GM12878 (cell line): ENCODE data around the gene ANKRD17. TPM values are rescaled to one million over a fixed set of nuclear protein-coding genes. Genes with fewer than 3 reads are reported as not detected.

Experiments
- ATAC-seq: fragments of 200-7000 bp; cut with Tn5 transposase; 3 replicates; pipeline ENCODE4 v1.9.1; 2020; ENCODE audit warnings: mild to moderate bottlenecking, moderate library complexity
- BruUV-seq: library from RNA; stranded (reverse); fragments of 400-500 nt; replicated peaks from 2 replicates; lab custom pipeline; 2021; lab: Mats Ljungman, UMichigan
- CTCF ChIA-PET: fragments of 300-600 bp; sonication (Branson Sonifier 250); formaldehyde crosslinking; extraction: SDS; loops from one replicate; lab custom pipeline; 2021; ENCODE audit warnings: inconsistent platforms; lab: Yijun Ruan, JAX
- POLR2A ChIA-PET: fragments of 350-600 bp; formaldehyde crosslinking; extraction: SDS; loops from one replicate; lab custom pipeline; 2021; ENCODE audit warnings: inconsistent platforms; lab: Charles Lee
- RAD21 ChIA-PET: fragments of 300-600 bp; sonication (Branson Sonifier 250); formaldehyde crosslinking; loops from one replicate; lab custom pipeline; 2023; ENCODE audit warnings: antibody characterized with exemption; ENCODE audit not compliant: unreplicated experiment; lab: Charles Lee
- SMC1A ChIA-PET: fragments of 300-600 bp; sonication (Branson Sonifier 250); formaldehyde crosslinking; loops from one replicate; lab custom pipeline; 2023; ENCODE audit not compliant: unreplicated experiment, uncharacterized antibody; lab: Charles Lee
- DNase-seq: peaks from one replicate; pipeline ENCODE4 v3.0.0-alpha.2; 2011; ENCODE audit warnings: low read depth, low spot score
- FAIRE-seq: peaks from 3 replicates; lab custom pipeline; 2011; peaks lifted over from hg19 to GRCh38; lab: Jason Lieb, UNC
- H2AFZ ChIP-seq: 2 replicates; pipeline ENCODE4 v1.6.0; 2011; ENCODE audit warnings: low read depth, low read length, control low read depth; ENCODE audit not compliant: control insufficient read depth
- H3K27ac ChIP-seq: 2 replicates; pipeline ENCODE4 v1.5.1; 2011; ENCODE audit warnings: control low read depth; ENCODE audit not compliant: control insufficient read depth, insufficient read depth
- H3K27me3 ChIP-seq, 2 experiments: replicated peaks in 1 of 2; 2 replicates each; pipeline versions ENCODE4 v1.6.0 to v1.6.1; 2011; ENCODE audit warnings: low read length in 1 of 2; ENCODE audit not compliant: control insufficient read depth in 2 of 2, insufficient read depth in 2 of 2
- H3K36me3 ChIP-seq, 2 experiments: 2 replicates each; pipeline ENCODE4 v1.5.1; 2011; ENCODE audit warnings: low read length in 1 of 2; ENCODE audit not compliant: control insufficient read depth in 2 of 2, insufficient read depth in 2 of 2
- H3K4me1 ChIP-seq: 2 replicates; pipeline ENCODE4 v1.6.1; 2011; ENCODE audit warnings: mild to moderate bottlenecking, low read length, moderate library complexity, mixed read lengths; ENCODE audit not compliant: control insufficient read depth, insufficient read depth
- H3K4me2 ChIP-seq: 2 replicates; pipeline ENCODE4 v1.6.0; 2011; ENCODE audit warnings: control low read depth; ENCODE audit not compliant: control insufficient read depth, insufficient read depth
- H3K4me3 ChIP-seq: fragments of 200-600 bp; sonication (generic); 2 replicates; pipeline ENCODE4 v1.5.1; 2016
- H3K79me2 ChIP-seq: 2 replicates; pipeline ENCODE4 v1.6.0; 2011; ENCODE audit warnings: low read length; ENCODE audit not compliant: control insufficient read depth, insufficient read depth
- H3K9ac ChIP-seq: 2 replicates; pipeline ENCODE4 v1.8.0; 2011; ENCODE audit warnings: low read length, control low read depth, mixed read lengths; ENCODE audit not compliant: control insufficient read depth, insufficient read depth
- H3K9me3 ChIP-seq: replicated peaks from 3 replicates; pipeline ENCODE4 v1.5.1; 2011; ENCODE audit warnings: mild to moderate bottlenecking, low read length; ENCODE audit not compliant: control insufficient read depth, insufficient read depth
- H4K20me1 ChIP-seq: 2 replicates; pipeline ENCODE4 v1.6.0; 2011; ENCODE audit not compliant: control insufficient read depth, insufficient read depth
- CREB1 ChIP-seq: IDR thresholded peaks from 2 replicates; pipeline ENCODE4 v1.6.1; 2012; ENCODE audit warnings: low read depth, mild to moderate bottlenecking, inconsistent platforms
- CREM ChIP-seq: IDR thresholded peaks from 2 replicates; pipeline ENCODE4 v1.6.1; 2014; ENCODE audit warnings: antibody characterized with exemption, low read depth
- RAD51 ChIP-seq: fragments of 450-650 bp; IDR thresholded peaks from 2 replicates; pipeline ENCODE4 v1.6.1; 2016; ENCODE audit warnings: moderate library complexity, mild to moderate bottlenecking, inconsistent platforms
- SMARCA5 ChIP-seq: fragments of 450-650 bp; IDR thresholded peaks from 2 replicates; pipeline ENCODE4 v1.6.1; 2017; ENCODE audit warnings: mild to moderate bottlenecking
- WGBS: methylation state at CpG from one replicate; pipeline ENCODE4 v1.1.6; 2016; ENCODE audit warnings: low lambda C conversion rate; ENCODE audit not compliant: insufficient replicate concordance, insufficient coverage; ENCODE audit errors: missing lambda C conversion rate; 5-methylcytosine and 5-hydroxymethylcytosine counted together
- in situ Hi-C: fragments of 300-500 bp; cut with MboI; formaldehyde crosslinking; loops from 9 replicates; pipeline ENCODE4 v1.14.3; 2018; ENCODE audit warnings: mixed read lengths
- intact Hi-C: fragments of 100-400 bp; cut with micrococcal nuclease; formaldehyde crosslinking; loops from one replicate; pipeline ENCODE4 v1.14.2; 2022; ENCODE audit not compliant: unreplicated experiment
- polyA plus RNA-seq, 11 experiments: library from polyadenylated mRNA; depleted of rRNA in 4 of 11; unstranded in 6 of 11; stranded (reverse) in 5 of 11; fragments of >200 nt; fragmentation: Nextera tagmentation in 4 of 11; fragmentation: Illumina TruSeq in 1 of 11; extraction: Ambion mirVana in 4 of 11; extraction: Trizol in 1 of 11; gene quantifications; 1 replicate in 1 of 11; 2 replicates in 10 of 11; pipeline versions ENCODE4 v1.2.1 to v1.2.3, GENCODE V29; 2011 to 2016; ENCODE audit warnings: inconsistent platforms in 2 of 11, missing spikeins in 2 of 11, low read depth in 1 of 11
- total RNA-seq, 4 experiments: library from RNA; depleted of rRNA in 3 of 4; stranded (reverse); fragments of >200 nt in 3 of 4; fragmentation: Illumina TruSeq in 1 of 4; extraction: Trizol in 1 of 4; gene quantifications; 2 replicates each; pipeline versions ENCODE4 v1.2.1 to v1.2.3, GENCODE V29; 2013 to 2021
- TF ChIP-seq, protein P1 (sequence below), 3 experiments: IDR thresholded peaks in 2 of 3; conservative IDR thresholded peaks in 1 of 3; 2 replicates each; pipeline ENCODE4 v1.5.1; 2011; ENCODE audit warnings: low read depth in 3 of 3, low read length in 3 of 3, mild to moderate bottlenecking in 3 of 3, control low read depth in 2 of 3, moderate library complexity in 2 of 3, inconsistent platforms in 1 of 3, mixed read lengths in 1 of 3; ENCODE audit not compliant: control insufficient read depth in 2 of 3, insufficient read depth in 1 of 3; ENCODE audit errors: extremely low read depth in 1 of 3

Gene ANKRD17
- total and polyA plus RNA-seq, 10 of the 15 experiments (the other 5 are each of a cell fraction or from before 2014, with no cell fraction given), result 11.7 to 46.5 (median 32.6) TPM

DNA sequence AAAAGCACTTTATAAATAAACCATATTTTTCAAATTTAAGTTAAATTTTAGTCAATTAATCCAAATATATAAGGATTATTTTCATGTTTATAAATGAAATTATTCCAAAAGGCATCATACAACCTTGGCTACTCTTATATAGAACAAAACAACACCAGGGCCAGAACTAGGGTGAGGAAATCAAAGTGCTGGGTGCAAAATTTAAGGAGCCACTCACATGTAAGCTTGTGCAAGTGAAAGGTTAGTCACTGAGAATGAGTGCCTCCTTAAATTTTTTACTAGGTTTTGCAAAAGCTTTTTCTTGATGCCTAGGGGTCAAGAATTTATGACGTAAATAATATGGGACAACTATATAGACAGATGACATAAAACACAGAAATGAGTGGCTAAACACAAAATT, 105.7 kb downstream of the ANKRD17 start:
- ATAC-seq, result no peak
- ChIA-PET POLR2A (no interaction called here), SMC1A (interaction anchor here (1.1 to 1.9 kb wide), 4 partner anchors 9 to 57 kb away, joined by 3 to 4 read pairs (median 3); no protein-coding TSS in a partner anchor), CTCF (interaction anchor here (1.2 kb wide), 2 partner anchors 32 to 104 kb away, joined by 3 read pairs; no protein-coding TSS in a partner anchor), RAD21 (interaction anchor here (0.9 kb wide), 1 partner anchor 104 kb away, joined by 3 read pairs; no protein-coding TSS in a partner anchor)
- in situ Hi-C loops (no loop called here), intact Hi-C loops (no loop called here)
- BruUV-seq, result no TSS peak
- no peaks in the 10 kb centered on the region for H4K20me1 ChIP-seq
- H3K4me1 ChIP-seq, result no peaks in the 10 kb centered on the region
- peaks cover 2 to 33% of the 10 kb centered on the region in 2 experiments; a peak in 3 of 4 replicates for H3K36me3 ChIP-seq
- no peak overlapping the region for H3K27ac ChIP-seq
- FAIRE-seq, result no peak
- no peak overlapping the region for H3K9ac ChIP-seq
- no peaks in the 10 kb centered on the region for H3K9me3 ChIP-seq
- no peak for DNase-seq
- WGBS, result 100% methylated on average over 1 of the region's 1 CpG
- no peaks in the 10 kb centered on the region for H3K27me3 ChIP-seq
- no peak overlapping the region for H2AFZ ChIP-seq
- H3K4me2 ChIP-seq, result no peak overlapping the region
- no peaks in the 10 kb centered on the region for H3K79me2 ChIP-seq
- no peak for TF ChIP-seq SMARCA5
- no peak for TF ChIP-seq CREB1
- no peak for TF ChIP-seq CREM
- H3K4me3 ChIP-seq, result no peak overlapping the region

DNA sequence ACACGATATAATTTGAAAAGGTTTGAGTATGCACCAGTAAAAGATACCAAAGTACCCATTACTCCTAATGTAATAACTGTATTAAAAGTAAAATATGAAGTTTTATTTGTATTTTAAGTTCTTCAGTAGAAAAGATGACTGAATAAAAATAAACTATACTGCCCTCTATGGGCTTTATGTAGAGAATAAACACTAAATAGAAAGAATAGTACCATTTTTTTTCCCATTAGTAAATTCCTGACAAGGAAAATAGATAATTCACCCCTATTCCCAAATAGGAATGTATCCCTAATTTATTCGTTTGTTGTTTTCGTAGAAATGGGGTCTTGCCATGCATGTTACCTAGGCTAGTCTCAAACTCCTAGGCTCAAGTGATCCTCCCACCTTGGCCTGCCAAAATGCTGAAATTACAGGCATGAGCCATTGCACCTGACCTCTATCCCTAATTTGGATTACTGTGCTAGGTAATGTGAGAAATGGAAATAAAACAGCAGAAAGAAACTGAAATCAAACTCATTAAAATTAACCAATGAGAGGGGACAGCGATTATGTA, 115.5 kb downstream of the ANKRD17 start:
- RAD21 ChIA-PET, result no interaction called here
- Histone ChIP-seq H3K27ac (no peak overlapping the region), H2AFZ (no peak overlapping the region), H3K4me3 (no peak overlapping the region), H3K4me2 (no peak overlapping the region), H3K9me3 (no peaks in the 10 kb centered on the region), H3K79me2 (no peaks in the 10 kb centered on the region), H3K9ac (no peak overlapping the region), H3K36me3 (peaks cover 6 to 35% of the 10 kb centered on the region in 2 experiments), H4K20me1 (no peaks in the 10 kb centered on the region), H3K4me1 (no peaks in the 10 kb centered on the region), H3K27me3 (no peaks in the 10 kb centered on the region)
- intact Hi-C loops (loop anchor here (5.0 kb wide), 1 partner anchor 114 kb away; the partner anchor contains the start of gene ANKRD17), in situ Hi-C loops (no loop called here)
- POLR2A ChIA-PET, result no interaction called here
- FAIRE-seq (no peak), ATAC-seq (no peak), DNase-seq (no peak)
- 92% methylated on average over 4 of the region's 4 CpGs for WGBS
- CTCF ChIA-PET, result interaction anchor here (1.5 to 1.7 kb wide), 3 partner anchors 112 to 114 kb away, joined by 6 to 7 read pairs (median 6); no protein-coding TSS in a partner anchor
- SMC1A ChIA-PET, result interaction anchor here (1.3 to 2.3 kb wide), 3 partner anchors 11 to 112 kb away, joined by 4 to 6 read pairs (median 4); no protein-coding TSS in a partner anchor
- TF ChIP-seq, protein P1, sequence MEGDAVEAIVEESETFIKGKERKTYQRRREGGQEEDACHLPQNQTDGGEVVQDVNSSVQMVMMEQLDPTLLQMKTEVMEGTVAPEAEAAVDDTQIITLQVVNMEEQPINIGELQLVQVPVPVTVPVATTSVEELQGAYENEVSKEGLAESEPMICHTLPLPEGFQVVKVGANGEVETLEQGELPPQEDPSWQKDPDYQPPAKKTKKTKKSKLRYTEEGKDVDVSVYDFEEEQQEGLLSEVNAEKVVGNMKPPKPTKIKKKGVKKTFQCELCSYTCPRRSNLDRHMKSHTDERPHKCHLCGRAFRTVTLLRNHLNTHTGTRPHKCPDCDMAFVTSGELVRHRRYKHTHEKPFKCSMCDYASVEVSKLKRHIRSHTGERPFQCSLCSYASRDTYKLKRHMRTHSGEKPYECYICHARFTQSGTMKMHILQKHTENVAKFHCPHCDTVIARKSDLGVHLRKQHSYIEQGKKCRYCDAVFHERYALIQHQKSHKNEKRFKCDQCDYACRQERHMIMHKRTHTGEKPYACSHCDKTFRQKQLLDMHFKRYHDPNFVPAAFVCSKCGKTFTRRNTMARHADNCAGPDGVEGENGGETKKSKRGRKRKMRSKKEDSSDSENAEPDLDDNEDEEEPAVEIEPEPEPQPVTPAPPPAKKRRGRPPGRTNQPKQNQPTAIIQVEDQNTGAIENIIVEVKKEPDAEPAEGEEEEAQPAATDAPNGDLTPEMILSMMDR (IDR thresholded peaks at IDR 0.05 in 2 of 3, conservative IDR thresholded peaks at IDR 0.05 in 1 of 3; ENCODE audit: control insufficient read depth in 2 of 3, extremely low read depth in 1 of 3, insufficient read depth in 1 of 3, low read depth in 3 of 3, low read length in 3 of 3), result peak in 1 of 3 experiments; percentile 13; a peak in 2 of 6 replicates
- TF ChIP-seq RAD51, result no peak
- BruUV-seq, result no TSS peak
